NCI-H1105 (cell line): ENCODE data around the gene TMEM174.

Source experiments
- DNase-seq: peaks from one replicate; lab custom pipeline; 2025; lab: John Stamatoyannopoulos, UW

TMEM174 gene

DNA sequence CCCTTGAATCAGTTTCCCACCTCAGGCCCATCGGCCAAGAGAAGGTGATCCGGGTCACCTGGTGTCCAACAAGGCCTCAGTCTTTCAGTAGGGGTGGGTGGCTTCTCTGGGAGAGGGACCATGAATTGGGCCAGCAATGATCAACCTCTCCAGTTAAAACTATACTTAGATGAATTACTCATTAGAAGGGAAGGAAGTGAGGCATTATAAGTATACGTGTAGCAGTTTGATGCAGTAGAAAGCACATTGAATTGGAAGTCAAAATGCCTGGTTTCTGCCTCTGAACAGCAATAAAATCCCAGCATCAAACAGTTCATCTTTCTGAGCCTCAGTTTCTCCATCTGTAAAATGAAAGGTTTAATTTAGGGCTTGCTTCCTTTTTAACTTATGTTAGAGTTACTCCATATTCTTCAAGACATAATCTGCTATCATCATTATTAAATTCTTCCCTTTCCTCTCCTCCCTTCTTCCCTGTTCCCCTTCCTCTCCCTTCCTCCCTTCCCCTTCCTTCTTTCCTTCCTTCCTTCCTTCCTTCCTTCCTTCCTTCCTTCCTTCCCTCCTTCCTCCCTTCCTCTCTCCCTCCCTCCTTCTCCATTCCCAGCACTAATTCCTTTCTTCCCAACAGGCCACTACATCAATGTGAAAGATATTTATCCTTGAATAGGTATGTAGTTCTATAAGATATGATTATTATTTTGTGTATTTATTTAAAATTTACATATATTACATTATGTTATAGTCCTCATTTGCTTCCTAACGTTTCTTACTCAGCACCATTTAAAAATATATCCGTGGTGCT lies 18.6 kb upstream of the TMEM174 start:
- no peak for DNase-seq

DNA sequence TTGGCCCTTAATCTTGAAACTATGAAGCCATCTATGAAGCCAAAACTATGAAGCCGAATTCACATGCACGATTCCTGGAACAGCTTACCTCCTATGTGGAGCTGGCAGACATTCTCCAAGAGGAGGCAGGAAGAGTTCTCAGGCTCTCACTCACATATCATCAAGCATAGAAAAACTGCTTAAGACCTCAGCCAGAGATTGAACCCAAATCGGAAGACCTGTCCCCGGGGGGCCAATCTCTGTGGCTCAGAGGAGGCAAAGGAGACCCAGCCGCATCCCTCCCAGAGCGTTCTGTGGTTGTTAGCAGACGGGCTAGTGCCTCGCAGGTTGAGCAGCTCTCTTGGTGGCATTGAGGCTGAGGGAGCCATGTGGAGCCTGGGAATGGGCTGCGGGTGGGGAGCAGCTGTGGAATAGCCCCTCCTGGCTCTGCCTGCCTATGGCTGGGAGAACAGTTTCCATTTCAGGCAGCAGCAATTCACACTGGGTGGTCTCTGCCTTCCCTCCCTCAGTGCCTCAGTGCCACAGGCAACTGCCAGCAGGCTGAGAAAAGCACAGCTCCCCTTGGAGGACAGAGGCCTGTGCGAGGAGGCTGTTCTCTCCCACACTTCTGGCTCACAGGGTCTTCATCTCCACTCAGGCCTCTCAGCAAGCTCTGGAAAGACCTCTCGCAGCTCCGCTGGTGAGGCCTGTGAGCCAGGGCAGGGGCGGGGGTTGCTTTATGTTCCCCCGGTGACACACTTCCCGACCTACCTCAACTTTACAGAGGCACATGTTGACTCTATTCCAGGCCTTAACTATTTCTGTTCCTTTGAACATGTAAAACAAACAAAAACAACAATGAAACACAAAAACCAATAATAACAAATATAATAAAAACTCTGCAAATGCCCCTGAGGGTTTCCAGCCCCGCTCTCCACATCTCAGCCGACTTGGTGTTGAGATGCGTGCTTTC lies 17.4 kb upstream of the TMEM174 start:
- no peak for DNase-seq

DNA sequence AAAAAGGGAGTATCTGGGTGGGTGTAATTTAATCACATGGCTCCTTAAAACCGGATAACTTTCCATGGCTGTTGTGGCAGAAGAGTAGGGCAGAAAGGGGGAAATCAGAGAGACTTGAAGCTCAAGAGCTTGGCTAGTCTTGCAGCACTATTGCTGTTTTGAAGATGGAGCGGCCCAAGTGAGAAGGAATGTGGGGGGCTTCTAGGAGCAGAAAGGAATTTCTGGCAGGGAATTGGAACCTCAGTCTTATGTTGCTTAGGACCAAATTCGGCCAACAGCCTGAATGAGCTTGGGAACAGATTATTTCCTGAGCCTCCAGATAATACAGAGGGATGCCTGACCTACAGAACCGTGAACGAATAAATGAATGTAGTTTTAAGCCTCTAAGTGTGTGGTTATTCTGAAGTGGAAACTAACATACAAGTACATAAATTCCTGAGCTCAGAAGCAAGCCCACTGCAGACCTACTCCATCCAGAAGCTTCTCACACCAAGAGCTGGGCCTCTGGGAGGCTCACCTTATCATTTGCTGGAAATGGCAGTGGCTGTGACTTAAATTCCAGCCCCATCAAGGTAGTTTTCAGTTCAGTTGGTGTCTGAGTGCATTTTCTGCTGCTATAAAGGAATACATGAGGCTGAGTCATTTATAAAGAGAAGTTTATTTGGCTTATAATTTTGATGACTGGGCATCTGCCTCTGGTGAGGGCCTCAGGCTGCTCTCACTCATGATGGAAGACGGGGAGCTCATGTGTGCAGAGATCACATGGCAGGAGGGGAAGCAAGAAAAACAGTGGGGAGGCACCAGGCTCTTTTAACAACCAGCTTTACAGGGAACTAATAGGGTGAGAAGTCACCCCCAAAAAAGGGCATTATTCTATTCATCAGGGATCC lies 15.3 kb upstream of the TMEM174 start:
- DNase-seq, result no peak

DNA sequence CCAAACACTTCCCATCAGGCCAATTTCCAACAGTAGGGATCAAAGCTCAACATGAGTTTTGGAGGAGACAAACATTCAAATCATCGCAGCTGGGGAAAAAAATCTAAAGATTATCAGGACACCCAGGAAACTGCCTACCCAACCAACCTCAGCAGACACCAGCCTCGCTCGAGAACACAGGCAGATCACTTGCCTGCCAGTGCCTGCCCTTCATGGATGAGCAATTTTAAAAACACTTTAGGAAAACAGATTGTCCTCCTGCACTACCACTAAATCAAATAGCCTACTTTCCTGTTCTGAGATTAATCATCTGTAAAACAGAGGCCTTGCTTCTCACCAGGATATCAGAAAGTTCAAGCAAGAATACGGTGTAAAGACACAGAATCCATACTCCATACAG lies 14.7 kb upstream of the TMEM174 start:
- no peak for DNase-seq

DNA sequence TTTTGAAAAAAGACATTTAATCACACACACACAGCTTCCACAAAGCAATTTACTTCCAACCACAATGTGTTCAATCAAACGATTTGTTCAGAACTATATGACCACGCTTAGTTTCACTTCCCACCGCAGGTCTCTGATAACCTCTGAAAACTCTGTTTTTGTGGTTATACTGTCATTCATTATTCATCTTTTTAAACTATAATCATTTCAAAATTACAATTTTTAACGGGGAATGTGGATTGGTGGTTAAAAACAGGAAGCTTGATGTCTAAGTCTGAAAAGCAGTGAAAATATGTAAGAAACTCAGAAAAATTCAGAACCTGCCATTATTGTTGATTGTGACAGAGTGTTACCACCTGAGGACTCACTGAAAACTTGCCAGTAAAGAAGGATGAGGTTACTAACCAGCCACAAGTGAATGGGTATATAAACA lies 12.7 kb upstream of the TMEM174 start:
- DNase-seq, result no peak

- no peak for DNase-seq
Observed at GRCh38 chr5:73170522-73170921, 2.5 kb upstream of the TMEM174 start.

DNA sequence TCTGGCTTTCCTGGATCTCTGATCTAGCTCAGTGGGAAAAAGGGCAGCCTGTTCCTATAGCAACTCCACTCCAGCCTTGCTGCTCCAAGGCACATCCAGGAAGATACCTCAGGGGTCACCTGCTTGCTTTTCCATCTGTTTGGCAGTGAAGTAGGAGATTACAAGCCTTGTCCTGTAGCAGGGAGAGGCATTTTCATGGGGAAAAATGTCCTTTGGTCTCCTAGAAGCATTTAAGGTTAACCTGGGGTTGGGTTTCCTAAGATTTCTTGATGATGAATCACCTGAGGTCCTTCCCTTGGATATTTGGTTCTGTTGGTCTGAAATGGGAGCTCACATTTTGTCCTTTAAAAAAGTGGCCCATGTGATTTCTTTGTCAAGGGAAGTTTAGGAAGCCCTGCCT lies 1.5 kb upstream of the TMEM174 start:
- DNase-seq, result no peak

GRCh38 chr5:73174100-73174815 lies 1.3 kb downstream of the TMEM174 start:
- DNase-seq, result no peak

- DNase-seq, result no peak
Observed at GRCh38 chr5:73176250-73176649, 3.3 kb downstream of the TMEM174 start.

GRCh38 chr5:73178265-73178664 lies 5.3 kb downstream of the TMEM174 start:
- DNase-seq, result no peak

DNA sequence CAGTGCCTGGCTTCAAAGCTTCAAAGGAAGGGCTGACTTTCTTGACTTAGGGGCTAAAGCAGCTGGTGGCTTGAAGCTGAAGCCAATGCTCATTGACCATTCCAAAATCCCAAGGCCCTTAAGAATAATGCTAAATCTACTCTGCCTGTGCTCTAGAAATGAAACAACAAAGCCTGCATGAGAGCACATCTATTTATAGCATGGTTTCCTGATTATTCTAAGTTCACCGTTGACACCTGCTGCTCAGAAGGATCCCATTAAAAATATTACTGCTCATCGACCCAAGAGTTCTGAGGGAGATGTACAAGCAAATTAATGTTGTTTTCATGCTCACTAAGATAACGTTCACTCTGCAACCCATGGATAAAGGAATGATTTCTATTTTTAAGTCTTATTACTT lies 6.7 kb downstream of the TMEM174 start:
- DNase-seq, result no peak

- DNase-seq, result no peak
Observed at GRCh38 chr5:73180566-73180965, 7.6 kb downstream of the TMEM174 start.

DNA sequence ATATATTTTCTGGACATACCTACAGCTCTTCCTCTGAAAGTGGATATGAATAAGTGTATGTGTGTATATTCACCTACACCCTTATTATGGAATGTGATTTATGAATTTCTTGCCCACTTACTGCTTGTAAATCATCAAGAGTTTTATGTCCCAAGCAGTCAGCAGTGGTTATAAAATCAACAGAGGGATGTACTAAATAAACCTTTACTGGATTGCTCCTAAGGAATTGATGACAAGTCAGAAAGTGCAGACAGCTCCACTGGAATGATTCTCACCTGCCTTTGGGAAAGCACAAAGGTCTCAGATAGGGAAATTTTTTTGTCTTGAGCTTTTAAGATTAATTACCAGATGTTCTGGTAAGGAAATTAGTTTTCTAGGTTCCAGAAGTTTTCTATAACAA lies 9.3 kb downstream of the TMEM174 start:
- no peak for DNase-seq

DNA sequence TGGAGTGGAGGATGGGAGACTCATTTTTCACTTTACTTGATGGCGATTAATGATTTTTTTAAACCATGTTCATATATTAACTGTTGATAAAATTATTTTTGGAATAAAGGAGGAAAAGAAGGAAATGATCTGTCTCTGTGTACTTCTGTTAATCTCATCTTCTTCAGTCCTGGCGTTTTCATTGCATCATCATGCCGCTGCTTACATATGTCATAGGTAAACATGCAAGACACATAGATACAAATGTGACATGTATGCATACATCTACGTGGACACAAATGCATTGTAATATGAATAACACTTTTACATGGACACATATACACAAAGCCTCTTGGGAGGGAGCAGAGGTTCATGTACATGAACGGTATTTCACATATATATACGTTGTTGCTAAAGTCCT lies 10.0 kb downstream of the TMEM174 start:
- no peak for DNase-seq

GRCh38 chr5:73183481-73183891 lies 10.5 kb downstream of the TMEM174 start:
- DNase-seq, result no peak

- DNase-seq, result no peak
Observed at GRCh38 chr5:73186976-73187375, 14.0 kb downstream of the TMEM174 start.

- no peak for DNase-seq
Observed at GRCh38 chr5:73188764-73189531, 16.0 kb downstream of the TMEM174 start.

DNA sequence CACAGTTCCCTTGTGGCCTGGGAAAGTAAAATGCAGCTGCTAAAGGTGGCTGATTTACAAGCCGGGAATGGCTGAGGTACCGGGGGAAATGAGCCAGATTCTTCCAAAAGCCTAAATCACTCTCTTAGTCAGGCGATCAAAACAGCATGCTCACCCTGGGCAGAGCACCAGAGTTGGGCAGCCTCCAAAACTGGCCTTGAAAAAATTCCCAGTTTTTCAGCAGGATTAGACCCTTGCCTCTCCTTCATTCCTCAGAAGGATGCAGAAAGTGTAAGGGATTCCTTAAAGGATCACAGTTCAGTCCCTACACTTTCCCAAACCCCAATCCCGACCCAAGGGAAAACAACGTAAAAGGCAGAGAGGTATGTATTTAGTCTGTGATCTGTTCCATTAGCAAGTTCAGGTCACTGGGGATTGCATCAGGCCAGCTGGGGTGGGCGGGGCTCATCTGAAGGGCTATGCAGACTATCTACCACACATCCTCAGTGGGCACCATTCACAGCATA lies 16.9 kb downstream of the TMEM174 start:
- DNase-seq, result no peak

GRCh38 chr5:73192370-73192769 lies 19.4 kb downstream of the TMEM174 start:
- no peak for DNase-seq

DNA sequence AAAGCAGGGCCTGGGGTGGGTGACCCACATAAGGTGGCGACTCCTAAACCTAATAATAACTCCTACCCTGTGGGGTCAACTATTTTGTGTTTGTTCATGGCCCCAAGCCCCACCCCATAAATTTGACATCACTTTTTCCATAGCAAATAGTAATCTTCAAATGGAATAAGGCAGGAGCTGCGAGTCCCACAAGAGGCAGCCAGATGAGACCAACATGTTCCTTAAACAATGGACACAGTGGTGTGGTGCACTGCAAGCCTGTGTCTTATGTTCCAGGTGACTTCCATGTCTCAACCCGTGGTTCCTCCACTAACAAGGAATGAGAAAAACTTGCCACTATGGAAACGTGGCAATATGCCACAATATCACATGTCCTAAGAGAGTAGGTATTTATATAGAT lies 20.6 kb downstream of the TMEM174 start:
- DNase-seq, result no peak
